Muscle of arm (tissue), 12 donors: ENCODE measurements around the gene ESPNL. TPM values are rescaled to one million over a fixed set of nuclear protein-coding genes. Genes with fewer than 3 reads are reported as not detected.

ENCODE experiments used
- DNase-seq: peaks from one replicate; pipeline ENCODE4 v3.0.0-alpha.2; 2013
- polyA plus RNA-seq, 12 donors: library from polyadenylated mRNA; unstranded; fragments of 120-200 nt; gene quantifications; one replicate each; pipeline ENCODE4 v1.2.1, GENCODE V29; 2013; ENCODE audit not compliant: insufficient read length in 12 of 12

ESPNL gene
- polyA plus RNA-seq, 12 donors, result 0.24 to 2.4 (median 1.4) TPM; not detected in 2

GRCh38 chr2:238077292-238077691, 22.8 kb upstream of the ESPNL start:
- no peak for DNase-seq

- DNase-seq, result no peak
Measured at GRCh38 chr2:238079874-238080327, 20.2 kb upstream of the ESPNL start.

DNA sequence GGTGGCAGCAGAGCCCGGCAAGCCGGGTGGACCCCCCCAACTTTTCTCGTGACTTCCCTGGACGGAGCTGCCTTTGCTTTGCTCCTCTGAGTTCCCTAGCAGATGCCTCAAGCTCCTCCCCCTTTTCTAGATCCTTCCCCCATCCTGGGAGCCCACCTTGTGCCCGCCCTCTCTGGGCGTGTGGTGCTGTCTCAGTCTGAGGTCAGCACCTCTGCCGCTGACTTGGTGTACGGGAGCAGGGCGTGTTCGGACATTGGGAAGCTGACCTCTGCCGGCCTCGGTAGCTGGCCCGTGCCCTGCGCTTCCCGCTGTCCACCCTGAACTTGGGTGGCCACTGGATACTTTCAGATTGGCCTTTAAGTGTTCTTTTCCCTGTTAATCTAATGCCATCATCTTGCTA, 19.6 kb upstream of the ESPNL start:
- no peak for DNase-seq

DNA sequence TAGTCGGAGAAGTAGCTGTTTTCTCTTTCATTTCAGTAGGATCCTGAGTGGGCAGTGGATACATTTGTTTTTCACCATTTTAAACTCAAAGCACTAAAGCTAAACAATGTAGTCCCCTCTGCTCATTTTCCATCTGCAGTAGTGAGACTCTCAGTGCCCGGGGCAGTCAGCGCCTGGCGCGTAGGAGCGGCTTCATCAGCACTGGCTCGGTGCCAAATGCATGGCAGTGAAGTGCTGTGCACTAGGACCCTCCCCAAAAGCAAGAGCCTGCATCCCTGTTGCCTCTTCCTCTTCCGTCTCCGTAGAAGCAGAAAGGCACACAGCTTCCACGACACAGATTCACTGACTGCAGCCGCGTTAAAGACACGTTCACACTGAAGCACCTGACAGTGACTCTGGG, 19.0 kb upstream of the ESPNL start:
- no peak for DNase-seq

DNA sequence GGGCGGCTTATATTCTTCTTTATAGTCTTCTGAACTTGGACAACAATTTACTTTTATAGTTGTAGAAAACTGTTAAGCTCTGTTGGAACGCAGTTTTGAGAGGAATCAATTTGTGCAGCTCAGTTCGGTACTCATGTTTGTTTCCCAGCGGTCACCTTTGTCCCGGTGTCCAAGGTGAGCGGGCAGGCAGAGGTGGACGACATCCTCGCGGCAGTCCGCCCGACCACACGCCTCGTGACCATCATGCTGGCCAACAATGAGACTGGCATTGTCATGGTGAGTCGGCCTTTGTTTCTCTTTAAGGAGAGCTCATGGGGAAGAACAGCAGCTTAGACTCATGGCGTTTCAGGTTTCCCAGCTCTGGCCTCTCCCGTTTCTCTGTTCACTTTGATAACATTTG, 18.6 kb upstream of the ESPNL start:
- DNase-seq, result no peak

DNA sequence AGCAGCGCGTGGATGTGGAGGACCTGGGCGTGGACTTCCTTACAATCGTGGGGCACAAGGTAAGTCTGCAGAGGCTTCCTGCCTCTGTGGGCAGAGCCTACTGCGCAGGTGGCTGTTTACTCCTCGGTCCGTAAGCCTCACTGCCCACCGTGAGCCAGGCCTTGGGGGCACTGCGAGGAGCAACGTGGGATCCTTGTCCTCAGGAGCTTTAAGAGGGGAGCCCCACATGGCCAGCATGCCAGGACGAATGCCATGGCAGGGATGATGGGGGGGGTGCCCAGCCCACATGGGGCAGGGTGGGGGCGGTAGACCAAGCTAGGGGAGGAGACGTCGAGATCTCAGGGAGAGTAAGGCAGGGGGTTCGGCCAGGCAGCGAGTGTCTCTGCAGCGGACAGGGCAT, 18.0 kb upstream of the ESPNL start:
- DNase-seq, result no peak

- DNase-seq, result no peak
Measured at GRCh38 chr2:238082827-238083226, 17.3 kb upstream of the ESPNL start.

- DNase-seq, result no peak
Measured at GRCh38 chr2:238083919-238084318, 16.2 kb upstream of the ESPNL start.

- no peak for DNase-seq
Measured at GRCh38 chr2:238084761-238085160, 15.4 kb upstream of the ESPNL start.

GRCh38 chr2:238085899-238086298, 14.2 kb upstream of the ESPNL start:
- DNase-seq, result no peak

DNA sequence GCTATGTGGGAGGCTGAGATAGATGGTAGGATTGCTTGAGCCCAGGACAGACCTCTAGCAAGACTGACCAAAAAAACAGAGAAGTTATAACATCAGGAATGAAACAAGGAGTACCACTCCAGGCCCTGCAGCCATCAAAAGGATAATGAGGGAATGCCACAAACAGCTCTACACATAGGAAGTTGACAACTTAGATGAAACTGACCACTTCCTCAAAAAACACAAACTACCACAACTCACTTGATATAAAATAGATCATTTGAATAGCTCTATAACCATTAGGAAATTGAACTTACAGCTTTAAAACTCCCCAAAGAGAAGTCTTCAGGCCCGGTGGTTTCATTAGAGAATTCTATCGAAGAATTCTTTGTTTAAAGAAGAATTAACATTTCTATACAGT, 12.9 kb upstream of the ESPNL start:
- DNase-seq, result no peak

DNA sequence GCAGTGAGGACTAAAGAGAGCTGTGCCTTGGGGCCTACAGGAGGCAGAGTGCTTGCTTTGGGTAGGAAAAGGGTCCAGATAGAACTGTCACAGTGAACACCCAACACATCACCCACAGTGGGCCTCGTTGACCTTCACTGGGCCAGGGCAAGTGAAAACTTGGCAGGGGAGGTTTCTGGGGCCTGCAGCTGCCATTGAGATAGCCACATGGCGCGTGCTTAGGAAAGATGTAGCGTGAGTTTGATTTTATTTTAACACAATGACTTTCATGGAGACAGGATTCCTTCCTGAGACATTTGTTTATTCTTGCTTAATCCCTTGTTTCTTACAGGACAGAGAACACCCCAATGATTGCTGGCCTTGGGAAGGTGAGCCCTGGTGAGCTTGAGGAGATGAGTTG, 9.3 kb upstream of the ESPNL start:
- DNase-seq, result no peak

GRCh38 chr2:238091436-238092060, 8.6 kb upstream of the ESPNL start:
- DNase-seq, result no peak

GRCh38 chr2:238092486-238093035, 7.6 kb upstream of the ESPNL start:
- DNase-seq, result no peak

DNA sequence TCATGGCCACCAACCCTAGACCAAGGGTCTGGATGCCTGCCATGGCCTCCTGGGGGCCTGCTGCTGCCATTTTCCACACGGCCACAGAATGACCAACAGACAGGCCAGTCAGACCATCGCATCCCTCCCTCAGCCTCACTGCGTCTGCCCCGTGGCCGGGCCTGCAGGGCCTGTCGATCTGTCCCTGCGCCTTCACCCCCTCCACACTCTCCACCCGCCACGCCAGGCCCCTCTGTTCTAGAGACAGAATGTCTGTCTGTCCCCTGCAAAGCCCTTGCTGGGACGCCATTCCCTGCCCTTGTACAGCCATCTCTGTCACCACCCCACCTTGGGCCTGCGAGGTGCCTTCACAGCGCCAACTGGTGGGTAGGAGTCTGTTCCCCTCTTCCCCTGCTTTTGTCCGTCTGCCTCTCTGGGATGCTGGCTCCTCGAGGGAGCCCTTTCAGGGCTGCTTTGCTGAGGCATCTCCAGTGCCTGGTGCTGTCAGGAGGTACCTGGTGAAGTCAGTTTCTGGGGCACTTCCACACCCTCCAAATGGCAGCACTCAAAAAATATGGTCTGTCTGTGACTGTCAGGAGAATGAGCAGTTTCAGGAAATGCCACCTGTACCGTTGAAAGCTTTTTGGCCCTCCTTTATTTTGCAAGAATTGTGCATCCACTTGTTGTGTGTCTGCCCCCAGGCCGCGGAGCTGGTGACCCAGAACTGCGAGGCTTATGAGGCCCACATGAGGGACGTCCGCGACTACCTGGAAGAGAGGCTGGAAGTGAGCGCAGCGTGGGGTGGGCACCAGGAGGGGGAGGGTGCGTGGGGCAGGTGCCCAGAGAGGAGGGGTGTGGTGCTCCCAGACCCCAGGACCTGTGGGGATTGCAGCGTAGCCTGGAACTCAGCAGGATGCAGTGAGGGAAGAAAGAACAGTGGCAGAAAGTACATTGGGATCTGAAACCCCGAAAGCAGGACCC, 6.7 kb upstream of the ESPNL start:
- DNase-seq, result no peak

- DNase-seq, result no peak
Measured at GRCh38 chr2:238094438-238095022, 5.6 kb upstream of the ESPNL start.

GRCh38 chr2:238095143-238095542, 5.0 kb upstream of the ESPNL start:
- no peak for DNase-seq

DNA sequence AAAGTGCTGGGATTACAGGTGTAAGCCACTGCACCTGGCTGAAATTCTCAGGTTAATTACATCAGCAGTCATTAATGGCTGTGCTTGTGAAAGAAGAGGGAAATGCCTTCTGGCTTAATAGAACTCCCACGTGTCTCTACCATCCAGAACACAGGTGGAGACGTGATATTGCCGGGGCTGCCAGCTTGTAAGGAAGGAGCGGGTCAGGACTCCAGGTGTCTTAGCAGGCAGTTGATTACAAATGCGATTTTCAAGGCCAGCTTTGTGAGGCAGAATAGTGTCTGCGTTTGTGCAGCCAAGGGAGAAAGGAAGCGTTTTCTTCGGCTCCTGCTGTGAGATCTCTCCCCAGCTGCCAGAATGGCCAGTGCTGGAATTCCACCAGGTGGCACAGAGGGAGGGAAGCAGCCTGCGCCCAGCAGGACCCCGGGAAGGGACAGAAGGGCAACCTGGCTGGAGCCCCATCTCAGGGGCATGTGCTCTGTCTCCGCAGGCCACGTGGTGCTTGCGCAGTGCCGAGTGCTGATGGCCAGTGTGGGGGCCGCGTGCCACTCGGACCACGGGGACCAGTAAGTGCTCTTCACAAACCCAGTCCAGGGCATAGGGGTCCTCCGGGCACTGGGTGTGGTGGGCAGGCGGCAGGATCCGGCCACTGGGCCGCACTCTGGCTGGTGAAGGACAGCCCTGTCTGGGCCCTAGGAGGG, 3.7 kb upstream of the ESPNL start:
- no peak for DNase-seq

DNA sequence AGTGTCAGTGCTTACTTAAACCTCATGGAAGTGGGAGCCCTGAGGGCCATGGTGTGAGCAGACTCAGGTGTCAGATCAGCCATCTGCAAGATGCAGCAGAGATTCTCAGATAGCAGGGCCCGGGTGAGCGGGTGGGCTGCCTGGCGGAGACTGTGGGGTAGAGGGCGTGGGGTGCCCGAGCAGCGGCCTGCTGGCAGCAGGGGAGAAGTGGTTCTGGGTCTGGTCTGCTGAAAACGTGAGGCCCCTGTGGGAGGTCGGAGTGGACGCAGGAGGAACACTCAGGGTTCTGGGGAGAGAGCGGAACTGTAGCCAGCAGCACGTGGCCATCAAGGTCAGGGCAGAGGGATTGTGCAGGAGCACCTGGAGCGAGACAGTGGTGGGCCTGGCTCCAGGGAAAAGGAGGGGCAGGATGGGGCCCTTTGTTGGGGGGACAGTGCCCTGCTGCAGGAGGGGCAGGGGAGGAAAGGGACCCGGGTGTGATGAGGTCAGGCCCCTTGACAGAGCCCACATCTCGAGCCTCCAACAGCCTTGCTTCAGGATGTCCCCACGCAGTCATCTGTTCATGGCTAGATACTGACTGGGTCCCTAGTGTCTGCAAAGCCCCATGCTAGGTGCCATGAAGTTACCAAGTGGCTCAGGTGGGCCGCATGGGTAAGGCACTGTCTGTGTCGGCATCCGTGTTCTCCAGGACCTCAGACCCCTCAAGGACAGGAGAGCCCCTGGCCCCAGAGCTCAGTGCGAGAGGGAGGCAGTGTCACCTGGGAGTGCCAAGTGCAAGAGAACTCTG, 2.7 kb upstream of the ESPNL start:
- DNase-seq, result no peak

GRCh38 chr2:238097988-238098871, 1.9 kb upstream of the ESPNL start:
- DNase-seq, result no peak
